ENCODE measurements around the gene HMGN4. TPM values are rescaled to one million over a fixed set of nuclear protein-coding genes. Genes with fewer than 3 reads are reported as not detected.

HMGN4 gene
- total RNA-seq, 2 donors from 2014 or later: 48.8 to 79.8 TPM

DNA sequence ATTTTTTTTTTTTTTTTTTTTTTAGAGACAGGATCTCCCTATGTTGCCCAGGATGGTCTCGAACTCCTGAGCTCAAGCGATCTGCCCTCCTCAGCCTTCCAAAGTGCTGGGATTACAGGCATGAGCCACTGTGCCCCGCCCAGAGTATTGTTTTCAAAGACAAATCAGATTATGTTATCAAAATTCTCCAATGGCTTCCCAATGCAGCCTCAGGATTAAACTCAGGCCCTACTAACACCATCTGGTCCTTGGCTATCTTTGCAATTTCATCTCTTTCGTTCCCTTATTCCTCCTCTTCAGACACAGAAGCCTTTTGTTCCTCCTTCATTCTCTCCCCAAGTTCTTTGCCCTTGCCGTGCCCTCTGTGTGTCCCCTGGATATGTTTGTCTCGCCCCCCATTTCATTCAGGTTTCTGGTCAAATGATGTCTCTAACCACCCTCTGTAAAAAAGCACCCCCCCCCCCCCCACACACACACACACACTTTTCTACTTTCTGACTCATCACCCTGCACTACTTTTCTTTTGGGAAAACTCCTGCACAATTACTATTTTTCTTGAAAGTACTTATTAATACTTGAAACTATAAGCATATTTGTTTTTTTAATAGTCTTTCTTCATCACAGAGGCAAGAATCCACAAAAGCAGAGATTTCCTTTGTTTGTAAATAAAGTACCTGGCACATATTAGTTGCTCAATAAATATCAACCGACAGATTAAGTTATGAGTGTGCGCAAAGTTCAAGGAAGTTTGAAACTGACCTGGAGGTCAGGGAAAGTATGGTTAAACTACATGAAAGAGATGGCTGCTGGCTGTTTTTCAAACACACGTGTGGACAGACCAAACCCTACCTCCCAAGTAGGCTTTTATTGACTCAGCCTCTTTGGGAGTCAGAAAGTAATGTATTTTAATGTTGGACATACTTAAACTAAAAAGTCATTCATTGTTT, 21.4 kb upstream of the HMGN4 start:
- no peak overlapping the region for H3K27ac ChIP-seq (ENCODE audit: low read depth, low read length)
- H3K9me3 ChIP-seq (ENCODE audit: control insufficient read depth, low read length): no peaks in the 10 kb centered on the region
- H3K4me3 Mint-ChIP-seq: no peak overlapping the region
- TF ChIP-seq, protein P1, sequence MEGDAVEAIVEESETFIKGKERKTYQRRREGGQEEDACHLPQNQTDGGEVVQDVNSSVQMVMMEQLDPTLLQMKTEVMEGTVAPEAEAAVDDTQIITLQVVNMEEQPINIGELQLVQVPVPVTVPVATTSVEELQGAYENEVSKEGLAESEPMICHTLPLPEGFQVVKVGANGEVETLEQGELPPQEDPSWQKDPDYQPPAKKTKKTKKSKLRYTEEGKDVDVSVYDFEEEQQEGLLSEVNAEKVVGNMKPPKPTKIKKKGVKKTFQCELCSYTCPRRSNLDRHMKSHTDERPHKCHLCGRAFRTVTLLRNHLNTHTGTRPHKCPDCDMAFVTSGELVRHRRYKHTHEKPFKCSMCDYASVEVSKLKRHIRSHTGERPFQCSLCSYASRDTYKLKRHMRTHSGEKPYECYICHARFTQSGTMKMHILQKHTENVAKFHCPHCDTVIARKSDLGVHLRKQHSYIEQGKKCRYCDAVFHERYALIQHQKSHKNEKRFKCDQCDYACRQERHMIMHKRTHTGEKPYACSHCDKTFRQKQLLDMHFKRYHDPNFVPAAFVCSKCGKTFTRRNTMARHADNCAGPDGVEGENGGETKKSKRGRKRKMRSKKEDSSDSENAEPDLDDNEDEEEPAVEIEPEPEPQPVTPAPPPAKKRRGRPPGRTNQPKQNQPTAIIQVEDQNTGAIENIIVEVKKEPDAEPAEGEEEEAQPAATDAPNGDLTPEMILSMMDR (conservative IDR thresholded peaks at IDR 0.05): no peak
- H3K9me3 Mint-ChIP-seq: no peaks in the 10 kb centered on the region
- no peak for DNase-seq
- no peaks in the 10 kb centered on the region for H3K27me3 Mint-ChIP-seq (ENCODE audit: insufficient read depth)
- H3K9ac ChIP-seq (ENCODE audit: extremely low read depth, low read length, poor library complexity, severe bottlenecking): no peak overlapping the region
- no peak overlapping the region for H3K27ac Mint-ChIP-seq
- no peaks in the 10 kb centered on the region for H3K36me3 Mint-ChIP-seq (ENCODE audit: low read depth)
- no peaks in the 10 kb centered on the region for H3K27me3 ChIP-seq (ENCODE audit: control insufficient read depth, insufficient read depth, low read length, poor library complexity, severe bottlenecking)
- peaks cover 4% of the 10 kb centered on the region for H3K4me1 Mint-ChIP-seq
- no peaks in the 10 kb centered on the region for H3K36me3 ChIP-seq (ENCODE audit: control insufficient read depth, insufficient read depth, low read length)
- WGBS, 2 experiments (ENCODE audit: insufficient coverage in 1 of 2, insufficient read length in 1 of 2): 80 to 88% methylated on average over 6 to 9 of the region's 9 CpGs
- H3K4me1 ChIP-seq (ENCODE audit: control insufficient read depth, insufficient read depth, low read length): peaks cover 2% of the 10 kb centered on the region
- H3K4me3 ChIP-seq (ENCODE audit: low read length): no peak overlapping the region

DNA sequence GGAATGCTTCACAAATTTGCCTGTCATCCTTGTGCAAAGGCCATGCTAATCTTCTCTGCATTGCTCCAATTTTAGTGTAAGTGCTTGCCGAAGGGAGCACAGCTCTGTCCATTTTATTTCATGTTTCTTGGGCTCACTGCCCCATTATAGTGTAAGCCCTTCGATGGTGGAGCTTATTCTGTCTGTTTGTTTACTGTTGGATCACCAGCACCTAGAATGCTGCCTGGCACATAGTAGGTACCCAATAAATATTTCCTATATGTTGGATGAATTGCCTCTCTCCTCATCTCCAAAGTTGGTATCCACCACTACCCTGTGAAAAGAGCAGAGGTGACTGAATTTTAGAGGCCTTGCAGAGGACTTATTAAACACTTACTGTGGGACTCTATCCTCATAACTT, 18.8 kb upstream of the HMGN4 start:
- no peaks in the 10 kb centered on the region for H3K9me3 ChIP-seq (ENCODE audit: control insufficient read depth, low read length)
- no peaks in the 10 kb centered on the region for H3K27me3 ChIP-seq (ENCODE audit: control insufficient read depth, insufficient read depth, low read length, poor library complexity, severe bottlenecking)
- no peak overlapping the region for H3K27ac ChIP-seq (ENCODE audit: low read depth, low read length)
- peaks cover 2% of the 10 kb centered on the region for H3K4me1 ChIP-seq (ENCODE audit: control insufficient read depth, insufficient read depth, low read length)
- no peak overlapping the region for H3K4me3 ChIP-seq (ENCODE audit: low read length)
- 98 to 100% methylated on average over 1 to 2 of the region's 2 CpGs for WGBS, 2 experiments (ENCODE audit: insufficient coverage in 1 of 2, insufficient read length in 1 of 2)
- H3K9ac ChIP-seq (ENCODE audit: extremely low read depth, low read length, poor library complexity, severe bottlenecking): no peak overlapping the region
- H3K36me3 ChIP-seq (ENCODE audit: control insufficient read depth, insufficient read depth, low read length): no peaks in the 10 kb centered on the region
- Mint-ChIP-seq H3K27me3 (ENCODE audit: insufficient read depth) (no peaks in the 10 kb centered on the region), H3K4me1 (peaks cover 21% of the 10 kb centered on the region), H3K27ac (no peak overlapping the region), H3K4me3 (no peak overlapping the region), H3K9me3 (no peaks in the 10 kb centered on the region), H3K36me3 (ENCODE audit: low read depth) (no peaks in the 10 kb centered on the region)
- TF ChIP-seq, protein P1 (conservative IDR thresholded peaks at IDR 0.05): no peak
- DNase-seq: peak; percentile 19

- DNase-seq: no peak
- TF ChIP-seq, protein P1 (conservative IDR thresholded peaks at IDR 0.05): no peak
- 32 to 34% methylated on average over 9 to 15 of the region's 21 CpGs for WGBS, 2 experiments (ENCODE audit: insufficient coverage in 1 of 2, insufficient read length in 1 of 2)
- Mint-ChIP-seq H3K27me3 (ENCODE audit: insufficient read depth) (no peaks in the 10 kb centered on the region), H3K27ac (peak overlapping the region; percentile 95), H3K36me3 (ENCODE audit: low read depth) (no peaks in the 10 kb centered on the region), H3K9me3 (no peaks in the 10 kb centered on the region), H3K4me1 (peaks cover 21% of the 10 kb centered on the region), H3K4me3 (peak overlapping the region; percentile 77)
- Histone ChIP-seq H3K9me3 (ENCODE audit: control insufficient read depth, low read length) (no peaks in the 10 kb centered on the region), H3K27ac (ENCODE audit: low read depth, low read length) (peak overlapping the region; percentile 76), H3K4me3 (ENCODE audit: low read length) (peak overlapping the region; percentile 77), H3K36me3 (ENCODE audit: control insufficient read depth, insufficient read depth, low read length) (no peaks in the 10 kb centered on the region), H3K4me1 (ENCODE audit: control insufficient read depth, insufficient read depth, low read length) (peaks cover 2% of the 10 kb centered on the region), H3K9ac (ENCODE audit: extremely low read depth, low read length, poor library complexity, severe bottlenecking) (no peak overlapping the region), H3K27me3 (ENCODE audit: control insufficient read depth, insufficient read depth, low read length, poor library complexity, severe bottlenecking) (no peaks in the 10 kb centered on the region)
These were observed 17.8 kb upstream of the HMGN4 start for GRCh38 chr6:26520237-26520849.
